ENCODE measurements around the gene DDX6.

- no peak for TF ChIP-seq TAF1 (IDR thresholded peaks at IDR 0.05; ENCODE audit: borderline replicate concordance, low read depth, low read length)
- TF ChIP-seq POLR2AphosphoS5 (IDR thresholded peaks at IDR 0.05; ENCODE audit: low read depth, low read length): no peak; the same call in 1 of the 2 replicates
- TF ChIP-seq POLR2A (IDR thresholded peaks at IDR 0.05; ENCODE audit: low read depth, low read length): no peak
Observed at GRCh38 chr11:118789501-118790356, 1.2 kb downstream of the DDX6 start.
